Muscle of arm (tissue), 14 donors: Measurements from ENCODE around the gene RGS17. TPM values are rescaled to one million over a fixed set of nuclear protein-coding genes. Genes with fewer than 3 reads are reported as not detected.
"Not testable (repeated sequence)": the region's sequence is repeated elsewhere in the genome, so short reads cannot be mapped to it uniquely, and the experiment has no call there.

Experiments
- DNase-seq: peaks from one replicate; pipeline ENCODE4 v3.0.0-alpha.2; 2013
- long read RNA-seq, 11 donors: transcript quantifications; one replicate each; lab custom pipeline, GENCODE V29; 2026
- polyA plus RNA-seq, 12 donors: library from polyadenylated mRNA; unstranded; fragments of 120-200 nt; gene quantifications; one replicate each; pipeline ENCODE4 v1.2.1, GENCODE V29; 2013; ENCODE audit not compliant: insufficient read length in 12 of 12

Gene RGS17
- polyA plus RNA-seq = 1 to 10 TPM in 6 of 12 donors, under 1 TPM in 5, not detected in 1; 0.78 to 4.3 (median 1.1) TPM
- long read RNA-seq, donor 1, full-length matches to known transcripts = 4 of 9 reads
- long read RNA-seq, donor 1, partial matches to known transcripts = 5 of 9 reads
- long read RNA-seq, donor 1, other reads (novel, unspliced or antisense) = 0 of 9 reads
- long read RNA-seq, donor 2, partial matches to known transcripts = 0 of 1 reads
- long read RNA-seq, donor 2, other reads (novel, unspliced or antisense) = 0 of 1 reads
- long read RNA-seq, donor 3 = 0 reads
- long read RNA-seq, donor 4 = 0 reads
- long read RNA-seq, donor 5 = 0 reads
- long read RNA-seq, donor 6 = 0 reads
- long read RNA-seq, donor 7 = 0 reads
- long read RNA-seq, donor 8 = 0 reads
- long read RNA-seq, donor 9 = 0 reads
- long read RNA-seq, donor 10 = 0 reads
- long read RNA-seq, donor 11 = 0 reads

DNA sequence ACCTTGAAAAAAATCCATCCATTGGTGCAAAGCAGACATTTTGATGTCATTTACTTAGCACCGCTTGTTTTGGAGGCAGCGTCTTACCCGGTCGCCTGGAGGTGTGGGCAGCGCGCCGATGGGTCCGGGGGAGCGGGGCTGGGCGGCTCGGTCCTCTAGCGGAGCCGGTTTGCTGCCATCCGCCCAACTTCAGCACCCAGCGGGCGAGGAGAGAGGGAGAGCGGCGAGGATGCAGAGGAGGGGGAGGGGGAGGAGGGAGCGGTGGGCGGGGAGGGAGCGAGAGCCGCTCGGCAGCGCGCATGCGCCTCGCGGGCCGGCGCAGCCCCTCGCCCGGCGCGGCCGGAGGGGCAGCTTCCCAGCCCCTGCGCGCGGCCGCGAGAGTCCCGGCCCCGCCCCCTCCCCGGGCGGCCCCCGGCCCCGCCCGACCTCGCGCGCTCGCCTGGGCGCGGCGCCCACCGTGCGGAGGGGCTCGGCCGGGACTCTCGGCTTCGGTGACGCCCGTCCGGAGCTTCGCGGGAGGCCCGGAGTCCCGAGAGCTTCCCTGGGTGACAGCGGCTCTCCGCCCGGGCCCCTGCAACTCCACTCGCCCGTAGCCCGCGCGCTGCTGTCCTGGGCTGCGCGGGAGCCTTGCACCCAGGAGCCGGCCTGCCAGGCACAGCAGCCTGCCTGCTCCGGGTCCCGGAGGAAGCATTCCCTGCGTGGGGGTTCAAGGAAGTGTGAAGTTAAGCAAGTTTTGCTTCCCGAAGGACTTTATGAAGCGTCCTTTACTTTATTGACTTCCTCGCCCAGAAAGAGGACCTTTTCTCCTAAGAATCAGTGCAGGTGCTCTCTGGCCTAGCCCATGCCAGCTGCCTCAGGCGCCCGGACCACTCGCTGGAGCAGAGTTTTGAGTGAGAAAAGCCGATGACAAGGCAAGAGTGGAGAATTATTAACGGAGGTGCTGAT, at the start of gene RGS17:
Gene RGS17 (minus strand): TSS at position 246 of the 945 bp plus-strand sequence. CDS start 87,264 bp downstream, outside the sequence.
- peak; percentile 69 for DNase-seq

GRCh38 chr6:153172815-153173214, 41.7 kb upstream of the RGS17 start:
- no peak for DNase-seq

- no peak for DNase-seq
These were observed 39.4 kb upstream of the RGS17 start for GRCh38 chr6:153170511-153170910.

DNA sequence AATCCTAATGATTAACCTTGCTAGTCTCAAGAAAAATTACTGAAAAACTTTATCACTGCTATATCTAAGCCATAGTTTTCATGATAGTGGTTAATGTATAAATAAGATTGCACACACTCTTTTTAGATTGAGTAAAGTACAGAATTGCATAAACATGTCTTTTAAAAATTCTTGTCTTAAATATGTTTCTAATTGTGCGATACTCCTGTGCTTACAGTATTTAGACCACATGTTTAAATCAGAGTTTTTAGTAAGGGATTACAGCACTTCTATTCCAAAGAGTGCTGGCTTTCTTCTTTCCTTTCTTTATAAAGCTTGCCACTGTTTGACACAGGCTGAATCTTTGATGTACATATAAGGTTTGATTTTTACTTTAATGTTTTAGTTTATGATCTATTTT, 36.8 kb upstream of the RGS17 start:
- DNase-seq = no peak

GRCh38 chr6:153167061-153167891, 36.2 kb upstream of the RGS17 start:
- no peak for DNase-seq

- DNase-seq = no peak
These were observed 31.6 kb upstream of the RGS17 start for GRCh38 chr6:153162646-153163045.

- no peak for DNase-seq
These were observed 31.1 kb upstream of the RGS17 start for GRCh38 chr6:153162172-153162571.

- no peak for DNase-seq
These were observed 29.1 kb upstream of the RGS17 start for GRCh38 chr6:153160221-153160620.

DNA sequence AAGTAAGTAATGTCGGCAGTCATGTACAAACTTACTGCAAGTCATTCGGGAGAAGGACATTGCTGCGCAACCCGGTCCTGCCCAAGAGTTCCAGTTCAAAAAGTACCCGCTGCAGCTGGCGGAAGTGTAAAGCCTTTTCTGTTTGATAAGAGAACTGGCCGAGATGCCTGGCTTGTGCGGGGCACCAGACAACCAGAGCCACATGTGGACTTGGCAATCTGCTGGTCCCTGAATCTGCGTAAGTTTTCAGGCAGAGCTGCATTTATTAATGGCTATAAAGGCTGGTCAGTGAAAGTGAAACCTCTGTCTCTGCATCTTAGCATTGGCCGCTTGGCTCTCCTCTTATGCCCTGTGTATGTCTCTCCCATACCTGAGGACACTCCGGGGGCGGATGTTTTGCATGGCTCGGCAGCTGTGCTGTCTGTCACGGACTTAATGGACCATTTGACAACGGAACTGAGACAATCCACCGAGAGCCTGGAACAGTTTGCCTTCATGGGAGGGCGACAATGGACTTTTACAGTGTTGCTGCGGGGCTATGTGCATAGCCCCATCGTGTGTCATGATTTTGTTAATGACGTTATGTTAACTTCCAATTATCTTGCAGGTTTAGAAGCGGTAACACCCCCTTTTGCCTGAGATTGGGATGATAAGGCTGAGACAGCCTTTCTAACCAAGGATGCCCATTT, 19.8 kb upstream of the RGS17 start:
- no peak for DNase-seq

DNA sequence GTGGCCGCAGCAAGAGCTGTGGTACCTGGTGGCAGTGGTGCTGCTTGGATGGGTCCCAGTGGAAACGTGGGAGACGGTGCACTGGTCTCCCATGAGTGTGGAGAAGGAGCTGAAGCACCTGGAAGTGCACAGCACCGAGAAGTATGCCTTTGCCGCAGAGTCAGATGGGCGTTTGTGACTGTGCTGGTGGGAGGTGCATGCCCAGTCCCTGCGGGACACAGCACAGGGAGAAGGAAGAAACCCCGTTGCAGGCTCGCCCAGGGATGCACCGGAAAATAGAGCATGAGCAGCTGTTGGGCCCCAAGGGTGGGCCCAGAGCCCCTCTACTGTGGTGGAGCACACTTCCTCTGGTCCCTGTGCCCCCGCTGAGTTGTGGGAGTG, 19.3 kb upstream of the RGS17 start:
- no peak for DNase-seq

DNA sequence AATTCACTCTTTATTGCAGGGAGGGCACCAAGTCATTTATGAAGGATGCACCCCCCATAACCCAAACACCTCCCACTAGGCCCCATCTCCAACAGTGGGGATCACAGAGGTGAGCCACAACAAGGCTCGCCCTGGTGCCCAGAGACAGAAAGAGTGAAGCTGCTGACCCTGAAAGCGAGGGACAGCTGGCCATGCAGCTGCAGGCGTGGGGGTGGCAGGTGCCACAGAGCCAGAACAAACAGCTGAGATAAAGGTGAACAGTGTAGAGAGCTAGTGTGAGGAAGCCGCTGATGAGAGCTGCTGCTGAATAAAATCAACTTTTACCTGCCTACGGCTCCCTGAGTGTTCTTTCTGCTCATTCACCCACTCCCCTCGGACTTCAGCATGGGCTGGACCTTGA, 18.8 kb upstream of the RGS17 start:
- DNase-seq = no peak

- DNase-seq = no peak
These were observed 15.3 kb upstream of the RGS17 start for GRCh38 chr6:153146413-153146812.

DNA sequence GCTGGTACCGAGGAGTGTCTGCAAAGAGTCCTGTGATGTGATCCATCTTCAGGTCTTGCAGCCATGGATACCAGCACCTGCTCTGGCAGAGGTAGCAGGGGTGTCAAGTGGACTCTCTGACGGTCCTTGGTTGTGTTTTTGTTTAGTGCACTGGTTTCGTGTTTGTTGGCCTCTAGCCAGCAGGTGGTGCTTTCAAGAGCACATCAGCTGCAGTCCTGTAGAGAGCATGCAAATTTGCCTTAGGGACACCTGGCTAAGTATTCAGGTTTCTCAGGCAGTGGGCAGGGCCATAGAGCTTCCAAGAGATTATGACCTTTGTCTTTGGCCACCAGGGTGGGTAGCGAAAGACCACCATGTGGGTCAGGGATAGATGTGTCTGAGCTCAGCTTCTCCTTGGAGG, 14.5 kb upstream of the RGS17 start:
- no peak for DNase-seq

- DNase-seq = no peak
These were observed 12.1 kb upstream of the RGS17 start for GRCh38 chr6:153143200-153143599.

DNA sequence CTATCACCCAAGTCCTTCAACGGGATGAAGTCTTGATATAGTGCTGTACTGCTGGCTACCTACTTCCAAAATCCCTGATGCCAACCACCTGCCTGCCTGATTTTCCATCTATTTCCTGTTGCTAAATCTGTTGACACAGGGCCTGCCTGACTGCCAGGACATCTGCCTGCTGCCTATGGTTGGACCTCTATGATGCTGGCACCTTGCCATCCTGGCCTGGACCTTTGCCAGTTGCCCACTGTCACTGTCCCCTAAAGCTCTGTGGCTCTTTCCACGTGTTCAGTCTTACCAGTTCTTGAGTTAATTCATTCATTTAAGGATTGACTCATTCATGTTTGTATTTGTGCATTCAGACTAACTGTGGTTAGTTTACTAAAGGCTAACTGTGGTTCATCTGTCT, 9.2 kb upstream of the RGS17 start:
- no peak for DNase-seq

DNA sequence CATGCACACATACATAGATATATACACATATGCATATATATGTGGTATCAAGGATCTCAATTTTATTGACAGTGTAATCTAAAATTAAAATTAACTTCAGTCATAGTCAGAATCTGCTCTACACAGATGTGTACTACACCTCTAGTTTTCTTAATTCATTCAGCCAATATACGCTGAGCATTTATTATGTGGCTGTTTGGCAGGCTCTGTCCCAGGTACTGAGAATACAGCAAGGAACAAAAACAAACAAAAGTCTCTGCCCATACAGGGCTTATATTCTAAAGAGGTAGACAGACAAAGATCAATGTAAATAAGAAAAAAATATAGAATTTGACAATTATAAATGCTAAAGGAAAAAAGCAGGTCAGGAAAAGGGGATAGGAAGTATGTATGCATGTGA, 7.8 kb upstream of the RGS17 start:
- DNase-seq = no peak

- DNase-seq = no peak
These were observed 4.6 kb upstream of the RGS17 start for GRCh38 chr6:153135681-153136080.

GRCh38 chr6:153133667-153134066, 2.6 kb upstream of the RGS17 start:
- DNase-seq = not testable (repeated sequence)

DNA sequence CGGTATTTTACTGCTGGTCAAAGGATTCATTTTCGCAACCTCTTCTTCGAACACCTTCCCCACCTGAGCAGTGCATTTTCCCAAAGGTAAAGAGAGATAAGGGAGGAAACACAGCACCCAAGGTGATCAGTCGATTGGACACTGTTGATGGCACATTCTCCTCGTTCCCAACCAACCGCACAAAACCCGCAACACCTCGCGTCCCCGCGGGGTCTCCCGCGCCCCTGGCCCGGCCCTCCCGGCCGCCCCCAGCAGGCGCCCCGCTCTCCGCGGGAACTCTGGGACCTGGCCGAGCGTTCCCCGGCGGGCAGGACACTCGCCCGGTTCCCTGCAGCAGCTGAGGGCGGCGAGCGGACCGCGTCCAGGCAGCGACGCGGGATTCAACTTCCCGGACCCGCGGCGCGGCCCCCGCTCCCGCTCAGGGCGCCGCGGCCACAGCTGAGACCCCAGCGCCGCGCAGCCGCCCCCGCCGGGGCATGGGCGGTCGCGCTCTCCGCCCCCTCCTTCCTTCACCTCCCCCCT, 506 bp downstream of the RGS17 start:
- no peak for DNase-seq

GRCh38 chr6:153129873-153130514, 1.1 kb downstream of the RGS17 start:
- DNase-seq = no peak
